Right lobe of liver (tissue), 6 donors: ENCODE results near the gene ACTN1. TPM values are rescaled to one million over a fixed set of nuclear protein-coding genes. Genes with fewer than 3 reads are reported as not detected.
"Not testable (repeated sequence)": the region's sequence is repeated elsewhere in the genome, so short reads cannot be mapped to it uniquely, and the experiment has no call there.

Source experiments
- ATAC-seq, 4 donors: fragments of 200-7000 bp; cut with Tn5 transposase; one replicate each; pipeline ENCODE4 v1.9.1; 2020; ENCODE audit warnings: mild to moderate bottlenecking in 4 of 4, moderate library complexity in 4 of 4
- DNase-seq, 3 donors: peaks; one replicate each; pipeline ENCODE4 v3.0.0-alpha.2; 2020
- H3K27ac ChIP-seq, 3 donors: fragments of 200-600 bp; one replicate each; pipeline ENCODE4 v1.8.0; 2022
- H3K27me3 ChIP-seq, 2 donors: fragments of 200-600 bp; one replicate each; pipeline ENCODE4 v1.8.0; 2022
- H3K36me3 ChIP-seq, 4 donors: fragments of 200-600 bp; sonication (generic) in 1 of 4; one replicate each; pipeline versions ENCODE4 v1.5.1 to v1.8.0; 2017 to 2022; ENCODE audit warnings: control low read depth in 1 of 4
- H3K4me1 ChIP-seq, 4 donors: fragments of 200-600 bp; sonication (generic) in 1 of 4; one replicate each; pipeline versions ENCODE4 v1.5.1 to v1.8.0; 2017 to 2022; ENCODE audit warnings: control low read depth in 1 of 4
- H3K4me3 ChIP-seq, 3 donors: fragments of 200-600 bp; one replicate each; pipeline ENCODE4 v1.8.0; 2022
- H3K9me3 ChIP-seq, 4 donors: fragments of 200-600 bp; sonication (generic) in 1 of 4; one replicate each; pipeline versions ENCODE4 v1.5.1 to v1.8.0; 2017 to 2022; ENCODE audit warnings: control low read depth in 1 of 4
- CTCF ChIP-seq, 4 donors: fragments of 200-600 bp in 3 of 4; fragments of 450-650 bp in 1 of 4; IDR thresholded peaks; one replicate each; pipeline versions ENCODE4 v1.5.1 to v1.8.0; 2016 to 2022; ENCODE audit warnings: antibody characterized with exemption in 4 of 4, mild to moderate bottlenecking in 2 of 4
- POLR2A ChIP-seq: fragments of 450-650 bp; IDR thresholded peaks from one replicate; pipeline ENCODE4 v1.6.1; 2017; ENCODE audit warnings: antibody characterized with exemption, mild to moderate bottlenecking
- WGBS: methylation state at CpG from one replicate; pipeline ENCODE4 v1.1.6; 2018; ENCODE audit warnings: low coverage, low lambda C conversion rate; ENCODE audit not compliant: insufficient coverage; ENCODE audit errors: missing lambda C conversion rate; 5-methylcytosine and 5-hydroxymethylcytosine counted together
- intact Hi-C, 2 donors: fragments of 100-400 bp; cut with DNase I; formaldehyde crosslinking; loops; one replicate each; pipeline versions ENCODE4 v1.11.2 to v1.14.1; 2022
- long read RNA-seq: library from polyadenylated mRNA; unstranded; transcript quantifications from one replicate; pipeline ENCODE4 v2.0.0, GENCODE V29; 2019
- total RNA-seq, 6 experiments: library from RNA; depleted of rRNA in 2 of 6; stranded (reverse); fragments of >200 nt in 2 of 6; fragmentation: NEBNext Ultra II Directional in 3 of 6; extraction: Animal tissue kit (Norgen Biotek cat#: 25700) in 3 of 6; gene quantifications; one replicate each; pipeline versions ENCODE4 v1.1.0 to v1.2.4, GENCODE V29; 2016 to 2023
- donor health status: DM: no; HTN: yes; CAD: no.
- donor health status: DM: no; HTN: no; CAD: no.
- donor health status: DM: no; HTN: no; CAD: no.
- donor health status: DM: no; HTN: yes; CAD: no.
- donor health status: DM: no; HTN: yes; CAD: no.

ACTN1 gene
- 100 to 1,000 TPM in 3 of 6 experiments, 10 to 100 TPM in 3; 53.1 to 145 (median 100) TPM for total RNA-seq
- long read RNA-seq, partial matches to known transcripts: 6 of 17 reads
- long read RNA-seq, other reads (novel, unspliced or antisense): 6 of 17 reads

DNA sequence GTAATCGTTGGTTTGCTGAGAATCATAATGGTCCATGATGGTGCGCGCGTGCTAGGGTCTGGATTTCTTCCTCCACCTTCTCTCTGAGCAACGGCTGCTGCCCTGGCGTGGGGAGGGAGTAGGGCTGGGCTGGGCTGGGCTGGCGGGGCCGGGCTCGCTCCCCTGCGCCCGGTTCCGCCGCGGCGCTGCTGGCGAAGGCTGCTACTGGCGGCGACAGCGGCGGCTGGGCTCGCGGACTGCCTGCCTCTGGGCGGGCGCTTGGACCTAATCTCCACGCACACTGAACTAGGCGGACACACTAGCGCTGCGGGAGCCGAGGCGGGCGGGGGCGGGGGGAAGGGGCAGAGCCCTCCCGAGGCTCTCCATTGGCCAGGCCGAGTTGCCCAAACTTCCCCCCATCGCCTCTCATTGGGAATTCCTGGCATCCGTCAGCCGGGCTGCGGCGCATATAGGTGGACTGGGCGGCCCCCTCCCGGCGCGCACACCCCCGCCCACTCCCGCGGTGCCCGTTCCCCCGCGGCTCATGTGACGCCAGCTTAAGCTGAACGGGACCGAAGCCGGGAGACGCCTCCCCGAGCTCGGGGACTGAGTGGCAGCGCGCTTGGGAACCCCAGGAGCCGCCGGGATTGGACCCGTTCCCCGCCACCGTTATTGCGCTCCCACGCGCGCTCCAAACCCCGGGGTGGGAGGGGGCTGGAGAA, at the start of gene ACTN1:
Gene ACTN1 (minus strand): TSS at position 282 of the 701 bp plus-strand sequence. CDS start 246 bp downstream, at position 36.
- Histone ChIP-seq H3K4me1 (peaks cover 0 to 47% (median 23%) of the 10 kb centered on the region in 4 donors), H3K36me3 (no peaks in the 10 kb centered on the region), H3K9me3 (no peaks in the 10 kb centered on the region), H3K27me3 (no peaks in the 10 kb centered on the region), H3K4me3 (peak within 1 kb of the TSS; percentile 84 to 98 (median 93)), H3K27ac (peak within 1 kb of the TSS; percentile 97 to 99 (median 97))
- intact Hi-C loops: no loop called here
- DNase-seq (peak; percentile 96 to 98 (median 98)), ATAC-seq (peak; percentile 82 to 91 (median 86))
- WGBS: 0% methylated on average over 16 of the region's 68 CpGs
- TF ChIP-seq CTCF (IDR thresholded peaks at IDR 0.05): peak in 1 of 4 donors; percentile 10
- TF ChIP-seq POLR2A: peak; percentile 98

- WGBS: 30% methylated on average over 1 of the region's 1 CpG
- DNase-seq (no peak), ATAC-seq (no peak)
- TF ChIP-seq POLR2A: no peak
- no peak for TF ChIP-seq CTCF (IDR thresholded peaks at IDR 0.05)
- H3K36me3 ChIP-seq: no peaks in the 10 kb centered on the region
- H3K4me1 ChIP-seq: no peaks in the 10 kb centered on the region
- H3K27ac ChIP-seq: no peak overlapping the region
- H3K27me3 ChIP-seq: no peaks in the 10 kb centered on the region
- no peak overlapping the region for H3K4me3 ChIP-seq
- intact Hi-C loops: no loop called here
- no peaks in the 10 kb centered on the region for H3K9me3 ChIP-seq
These were observed 48.3 kb upstream of the ACTN1 start for GRCh38 chr14:69027242-69027913.

- intact Hi-C loops: no loop called here
- H3K27ac ChIP-seq: no peak overlapping the region
These were observed 43.9 kb upstream of the ACTN1 start for GRCh38 chr14:69023035-69023434.

GRCh38 chr14:69022093-69022492, 43.0 kb upstream of the ACTN1 start:
- 90% methylated on average over 7 of the region's 8 CpGs for WGBS
- H3K4me3 ChIP-seq, H3K4me1 ChIP-seq, ATAC-seq, H3K27ac ChIP-seq, intact Hi-C loops, H3K27me3 ChIP-seq, DNase-seq, H3K9me3 ChIP-seq, H3K36me3 ChIP-seq: not testable (repeated sequence)

More at GRCh38 chr14:69023035-69023434, 43.9 kb upstream of the ACTN1 start:
- WGBS: 90% methylated on average over 2 of the region's 4 CpGs
- DNase-seq: no peak
- no peaks in the 10 kb centered on the region for H3K4me1 ChIP-seq
- H3K36me3 ChIP-seq: no peaks in the 10 kb centered on the region
- ATAC-seq: no peak
- no peaks in the 10 kb centered on the region for H3K27me3 ChIP-seq
- TF ChIP-seq CTCF (IDR thresholded peaks at IDR 0.05): no peak
- TF ChIP-seq POLR2A: no peak
- H3K9me3 ChIP-seq: no peaks in the 10 kb centered on the region
- no peak overlapping the region for H3K4me3 ChIP-seq

DNA sequence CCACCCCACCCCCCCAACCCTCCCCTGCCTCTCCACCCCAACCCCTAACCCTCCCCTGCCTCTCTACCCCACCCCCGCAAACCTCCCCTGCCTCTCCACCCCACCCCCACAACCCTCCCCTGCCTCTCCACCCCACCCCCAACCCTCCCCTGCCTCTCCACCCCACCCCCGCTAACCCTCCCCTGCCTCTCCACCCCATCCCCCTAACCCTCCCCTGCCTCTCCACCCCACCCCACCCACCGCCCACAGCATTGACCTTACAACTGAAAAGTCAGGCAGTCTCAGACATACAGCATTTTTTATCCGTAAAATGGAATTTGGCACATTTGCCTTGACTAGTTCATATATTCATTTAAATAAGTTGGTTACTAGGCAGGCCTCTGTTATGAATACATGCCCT, 38.6 kb upstream of the ACTN1 start:
- intact Hi-C loops: no loop called here
- ATAC-seq: no peak
- Histone ChIP-seq H3K27ac (no peak overlapping the region), H3K36me3 (no peaks in the 10 kb centered on the region), H3K9me3 (no peaks in the 10 kb centered on the region), H3K4me1 (no peaks in the 10 kb centered on the region), H3K27me3 (no peaks in the 10 kb centered on the region), H3K4me3 (no peak overlapping the region)
- TF ChIP-seq POLR2A (no peak), CTCF (IDR thresholded peaks at IDR 0.05) (no peak)
- DNase-seq: no peak
- 86% methylated on average over 4 of the region's 4 CpGs for whole genome bisulfite sequencing
